ENCODE measurements around the gene MEP1A.
"Not testable (repeated sequence)": the region's sequence is repeated elsewhere in the genome, so short reads cannot be mapped to it uniquely, and the experiment has no call there.

MEP1A gene, protein sequence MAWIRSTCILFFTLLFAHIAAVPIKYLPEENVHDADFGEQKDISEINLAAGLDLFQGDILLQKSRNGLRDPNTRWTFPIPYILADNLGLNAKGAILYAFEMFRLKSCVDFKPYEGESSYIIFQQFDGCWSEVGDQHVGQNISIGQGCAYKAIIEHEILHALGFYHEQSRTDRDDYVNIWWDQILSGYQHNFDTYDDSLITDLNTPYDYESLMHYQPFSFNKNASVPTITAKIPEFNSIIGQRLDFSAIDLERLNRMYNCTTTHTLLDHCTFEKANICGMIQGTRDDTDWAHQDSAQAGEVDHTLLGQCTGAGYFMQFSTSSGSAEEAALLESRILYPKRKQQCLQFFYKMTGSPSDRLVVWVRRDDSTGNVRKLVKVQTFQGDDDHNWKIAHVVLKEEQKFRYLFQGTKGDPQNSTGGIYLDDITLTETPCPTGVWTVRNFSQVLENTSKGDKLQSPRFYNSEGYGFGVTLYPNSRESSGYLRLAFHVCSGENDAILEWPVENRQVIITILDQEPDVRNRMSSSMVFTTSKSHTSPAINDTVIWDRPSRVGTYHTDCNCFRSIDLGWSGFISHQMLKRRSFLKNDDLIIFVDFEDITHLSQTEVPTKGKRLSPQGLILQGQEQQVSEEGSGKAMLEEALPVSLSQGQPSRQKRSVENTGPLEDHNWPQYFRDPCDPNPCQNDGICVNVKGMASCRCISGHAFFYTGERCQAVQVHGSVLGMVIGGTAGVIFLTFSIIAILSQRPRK

DNA sequence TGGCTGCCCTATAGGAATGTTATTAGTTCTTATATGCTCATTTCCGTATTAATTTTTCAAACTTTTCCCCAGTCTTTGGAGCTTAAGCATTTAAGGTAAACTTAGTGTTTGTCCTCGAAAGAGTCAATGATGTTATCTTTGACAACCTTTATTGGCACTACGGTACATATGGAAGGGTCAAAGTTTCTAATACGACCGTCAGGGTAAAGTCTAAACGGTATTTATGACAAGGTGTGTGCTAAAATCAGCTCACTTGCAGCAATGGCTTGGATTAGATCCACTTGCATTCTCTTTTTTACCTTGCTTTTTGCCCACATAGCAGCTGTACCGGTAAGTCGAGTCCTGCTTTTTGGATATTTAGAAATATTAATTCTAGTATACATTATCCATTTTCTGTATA lies at the start of gene MEP1A:
TSS of gene MEP1A (plus strand) at position 252 of the 400 bp plus-strand sequence. CDS start at position 262, 10 bp downstream.
- peak; percentile 43 for FAIRE-seq

DNA sequence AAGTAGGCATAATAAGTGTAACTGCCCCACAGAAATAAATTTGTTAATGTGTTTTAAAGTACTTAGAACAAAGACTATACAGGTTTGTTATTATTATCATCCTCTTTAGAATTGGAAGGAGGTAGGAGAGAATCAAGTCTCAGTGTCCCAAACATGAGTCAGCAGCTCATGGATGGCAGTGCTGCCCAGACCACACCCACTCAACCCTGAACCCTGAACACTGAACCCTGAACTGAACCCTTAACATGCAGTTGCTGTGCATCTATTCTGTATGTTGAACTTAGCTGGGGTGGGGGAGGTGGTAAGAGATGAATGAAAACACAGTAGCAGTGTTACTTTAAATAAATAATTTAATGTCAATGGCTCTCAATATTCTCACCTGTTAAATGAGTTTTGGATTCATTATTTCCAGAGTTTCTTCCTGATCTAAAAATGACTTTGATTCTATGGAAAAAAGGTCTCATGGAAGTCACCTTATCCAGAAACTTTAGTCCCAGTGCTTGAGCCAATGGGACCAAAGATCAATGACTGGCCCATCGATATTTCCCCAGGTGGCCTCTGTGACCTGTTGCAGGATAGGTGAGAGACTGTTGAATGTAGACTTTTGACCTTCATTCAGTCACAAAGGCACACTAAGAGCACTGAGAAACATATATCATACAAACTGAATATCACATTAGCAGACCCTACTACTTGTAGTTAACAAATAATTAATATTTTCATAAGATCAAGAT lies 49.6 kb upstream of the MEP1A start:
- FAIRE-seq, result no peak

DNA sequence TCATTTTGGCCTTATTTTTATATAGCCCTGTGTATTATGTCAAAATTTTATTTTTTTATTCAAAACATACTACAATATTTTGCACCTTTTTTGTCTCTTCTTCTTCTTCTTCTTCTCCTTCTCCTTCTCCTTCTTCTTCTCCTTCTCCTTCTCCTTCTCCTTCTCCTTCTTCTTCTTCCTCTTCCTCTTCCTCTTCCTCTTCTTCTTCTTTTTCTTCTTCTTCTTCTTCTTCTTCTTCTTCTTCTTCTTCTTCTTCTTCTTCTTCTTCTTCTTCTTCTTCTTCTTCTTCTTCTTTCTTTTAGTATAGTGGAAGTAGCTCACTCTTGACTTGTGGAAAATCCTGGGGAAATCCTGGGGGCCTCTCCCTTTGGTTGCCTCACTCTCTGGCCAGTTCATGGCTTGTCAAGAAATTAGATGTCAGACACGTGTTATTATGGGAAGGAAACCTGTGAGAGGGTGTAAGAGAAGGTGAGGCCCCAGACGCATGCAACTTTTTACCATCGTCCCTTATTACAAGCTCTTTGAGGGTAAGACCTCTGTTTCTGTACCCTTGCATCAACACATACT lies 48.9 kb upstream of the MEP1A start:
- FAIRE-seq, result not testable (repeated sequence)

DNA sequence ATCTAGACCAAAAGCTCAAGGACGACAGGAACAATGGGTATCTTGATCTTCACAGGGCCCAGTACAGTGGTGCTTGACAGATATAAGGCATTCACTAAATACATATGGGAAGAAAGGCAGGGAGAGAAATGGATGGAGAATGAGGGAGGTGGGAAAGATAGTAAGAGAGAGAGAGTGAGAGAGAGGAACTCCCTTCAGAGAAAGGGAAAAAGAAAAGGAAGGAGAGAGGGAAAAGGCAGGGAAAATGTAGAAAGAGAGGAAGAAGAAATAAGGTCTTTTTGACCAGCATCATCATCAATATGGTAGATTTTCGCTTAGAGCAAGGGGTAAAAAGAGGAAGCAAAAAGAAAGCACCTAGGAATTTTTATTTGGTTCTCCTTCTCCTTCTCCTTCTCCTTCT lies 47.2 kb upstream of the MEP1A start:
- FAIRE-seq, result no peak

DNA sequence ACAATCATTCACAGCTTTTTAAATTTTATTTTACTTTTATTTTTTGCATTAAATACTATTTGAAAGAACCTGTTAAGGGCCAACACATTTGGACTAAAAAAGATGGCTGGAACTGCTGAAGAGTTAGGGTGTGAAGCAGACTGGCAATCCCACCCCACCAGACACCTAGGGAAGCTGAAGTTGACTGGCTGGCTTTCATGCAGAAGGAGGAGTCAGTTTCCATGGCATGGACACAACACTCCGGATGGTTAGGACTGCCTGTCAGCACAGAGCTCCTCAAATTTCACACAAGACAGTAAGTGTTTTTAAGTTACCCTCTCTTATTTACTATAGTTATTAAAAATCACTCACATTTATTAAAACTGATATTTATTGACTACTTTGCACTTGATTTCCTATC lies 46.5 kb upstream of the MEP1A start, which contains the start of gene ANKRD66:
TSS of gene ANKRD66 (plus strand) at position 238 of the 400 bp plus-strand sequence. CDS start 5,016 bp downstream, outside the sequence.
- FAIRE-seq, result no peak

DNA sequence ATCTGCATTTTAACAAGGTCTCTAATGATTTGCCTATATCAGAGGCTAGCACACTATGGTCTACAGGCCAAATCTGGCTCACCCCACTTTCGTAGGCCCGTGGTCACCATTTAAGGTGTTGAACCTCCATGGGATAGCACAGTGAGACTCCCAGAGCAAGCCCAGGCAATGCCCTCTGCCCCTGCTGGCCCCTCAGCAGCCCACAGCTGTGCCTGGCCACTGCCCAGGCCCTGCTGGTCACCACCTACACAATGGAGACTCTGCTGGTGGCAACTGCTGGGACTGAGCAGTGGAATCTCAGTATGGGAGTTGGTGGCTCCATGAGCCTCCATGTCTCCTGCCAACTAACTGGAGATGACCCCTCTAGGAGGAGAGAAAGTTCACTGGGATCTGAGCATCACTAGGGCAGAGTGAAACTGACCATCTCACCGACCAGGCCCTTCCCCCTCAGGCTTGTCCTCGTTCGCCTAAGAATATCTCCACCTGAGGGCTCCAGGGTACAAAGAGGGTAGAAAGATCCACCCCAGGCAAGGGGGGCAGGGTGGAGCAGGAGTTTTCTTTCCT lies 44.2 kb upstream of the MEP1A start:
- FAIRE-seq, result no peak

DNA sequence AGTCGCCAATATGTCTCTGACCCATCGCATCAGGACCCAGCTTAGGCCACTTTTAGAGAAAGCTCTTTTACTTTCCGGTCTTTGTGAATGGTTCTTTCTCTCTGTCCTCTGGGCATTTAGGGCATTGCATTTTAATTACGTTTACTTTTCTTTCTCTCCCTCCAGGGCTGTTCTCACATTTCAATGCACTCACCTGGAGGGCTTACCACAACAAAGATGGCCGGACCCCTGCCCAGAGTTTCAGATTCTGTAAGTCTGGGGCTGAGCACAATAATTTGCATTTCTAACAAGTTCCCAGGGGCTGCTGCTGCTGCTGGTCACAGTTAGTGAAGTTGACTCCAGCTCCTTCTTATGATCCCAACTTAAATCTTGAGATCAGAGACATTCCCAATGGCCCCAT lies 43.5 kb upstream of the MEP1A start:
- no peak for FAIRE-seq

DNA sequence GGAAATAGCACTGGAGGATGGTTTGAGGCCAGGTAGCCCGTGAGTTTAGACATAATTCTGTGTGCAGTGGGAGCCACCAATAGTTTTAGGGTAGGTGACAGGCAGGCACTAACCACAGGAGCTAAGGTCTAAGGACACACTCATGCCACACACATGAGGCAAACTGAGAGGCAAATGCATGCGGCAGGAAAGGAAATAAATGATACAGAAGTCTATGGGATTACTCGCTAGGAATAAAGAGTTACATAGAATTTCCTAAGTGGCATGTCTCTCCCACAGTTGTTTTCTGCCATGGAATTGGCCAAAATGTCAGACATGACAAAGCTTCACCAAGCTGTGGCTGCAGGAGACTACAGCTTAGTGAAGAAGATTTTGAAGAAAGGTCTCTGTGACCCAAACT lies 41.5 kb upstream of the MEP1A start:
- no peak for FAIRE-seq

DNA sequence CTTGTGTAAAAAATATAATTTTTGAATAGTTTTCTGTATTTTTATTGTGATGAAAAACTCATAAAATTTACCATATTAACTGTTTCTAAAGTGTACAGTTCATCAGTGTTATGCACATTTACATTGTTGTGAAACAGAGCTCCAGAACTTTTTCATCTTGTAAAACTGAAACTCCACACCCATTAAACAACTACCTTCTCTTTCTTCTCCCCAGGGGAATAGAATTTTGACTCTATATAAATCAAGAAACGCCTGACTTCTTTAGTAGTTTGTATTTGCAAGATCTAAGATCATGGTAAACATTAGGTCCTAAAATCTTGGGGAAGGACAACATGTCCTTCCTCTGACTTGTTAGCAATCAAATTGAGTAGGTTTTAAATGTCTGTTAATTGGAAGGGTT lies 37.3 kb upstream of the MEP1A start:
- FAIRE-seq, result no peak

DNA sequence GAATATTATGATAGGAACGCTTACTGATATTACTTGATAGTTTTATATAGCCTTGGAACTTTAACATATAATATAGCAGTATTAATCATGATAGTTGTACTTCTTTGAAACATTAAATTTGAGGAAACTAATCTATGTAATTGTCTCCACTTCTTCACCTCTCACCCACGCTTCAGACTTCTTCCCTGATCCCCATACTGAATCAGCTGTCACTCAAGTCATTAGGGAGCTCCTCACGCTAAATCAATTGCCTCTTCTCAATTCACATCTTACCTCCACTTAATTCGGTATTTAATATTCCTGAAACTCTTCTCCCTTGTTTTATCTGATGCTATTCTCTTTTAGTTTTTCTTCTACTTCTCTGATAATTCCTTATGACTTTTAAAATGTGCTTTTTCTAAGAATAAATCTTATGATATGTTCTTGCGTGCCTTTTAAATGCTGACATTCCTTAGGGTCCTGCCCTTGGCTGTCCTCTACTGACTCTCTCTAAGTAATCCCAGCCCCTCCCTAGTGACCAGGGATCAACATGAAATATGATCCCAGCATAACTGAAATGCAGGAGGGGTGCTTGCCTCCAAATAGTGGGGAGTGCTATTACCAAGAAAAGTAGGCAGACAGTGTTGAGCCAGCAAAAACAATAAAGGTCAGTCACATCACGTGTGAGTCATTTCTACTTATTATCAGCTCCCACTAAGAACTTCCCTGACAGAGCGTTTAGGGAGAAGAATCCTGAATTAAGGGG lies 36.5 kb upstream of the MEP1A start:
- no peak for FAIRE-seq

DNA sequence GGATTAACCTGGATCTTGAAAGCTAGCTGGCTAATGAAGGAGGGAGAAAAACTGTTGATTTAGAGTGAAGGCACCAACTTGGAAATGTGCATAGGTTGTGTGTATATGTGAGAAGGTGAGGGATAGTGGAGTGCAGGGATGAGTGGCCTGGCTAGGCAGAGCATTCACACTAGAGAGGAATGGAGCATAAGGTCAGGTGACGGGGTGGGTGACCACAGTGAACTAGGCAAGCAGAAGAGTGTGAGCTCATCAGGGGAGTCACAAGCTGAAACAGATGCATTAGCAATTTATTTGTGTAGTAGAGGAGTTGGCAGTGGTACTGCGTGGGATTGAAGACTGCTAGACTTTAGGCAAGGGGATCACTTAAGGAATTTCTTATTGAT lies 36.0 kb upstream of the MEP1A start:
- no peak for FAIRE-seq

DNA sequence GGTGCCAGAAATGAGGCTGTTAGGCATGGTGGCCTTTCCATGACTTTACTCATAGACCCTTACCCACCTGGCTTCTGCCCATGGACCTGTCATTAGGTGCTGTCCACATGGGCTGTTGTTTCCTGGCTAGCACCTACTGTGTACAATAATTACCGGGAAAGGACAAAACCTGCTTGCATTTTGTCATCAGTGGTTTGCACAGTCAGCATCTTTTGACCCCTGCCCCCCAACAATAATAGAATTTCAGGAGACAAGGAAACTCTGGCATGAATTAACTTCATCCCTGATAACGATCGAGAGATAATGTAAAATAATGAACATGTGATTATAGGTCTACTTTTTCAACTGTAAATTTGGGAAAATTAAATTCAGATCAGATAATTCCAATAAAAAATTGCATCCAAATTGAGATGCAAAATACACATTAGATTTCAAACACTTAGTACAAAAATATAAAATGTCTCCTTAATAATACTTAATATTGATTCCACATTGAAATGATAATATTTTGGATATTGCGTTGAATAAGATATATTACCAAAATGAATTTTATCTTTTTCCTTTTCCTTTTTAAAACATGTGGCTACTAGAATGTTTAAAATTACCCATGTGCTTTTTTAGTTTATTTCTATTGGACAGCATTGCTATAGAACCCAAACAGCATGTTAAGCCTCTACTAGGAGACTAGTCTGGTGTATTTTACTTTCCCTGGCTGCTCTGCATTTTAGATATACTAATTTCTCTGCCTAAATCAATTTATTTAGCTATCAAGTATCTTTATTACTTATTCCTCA lies 34.0 kb upstream of the MEP1A start:
- no peak for FAIRE-seq

DNA sequence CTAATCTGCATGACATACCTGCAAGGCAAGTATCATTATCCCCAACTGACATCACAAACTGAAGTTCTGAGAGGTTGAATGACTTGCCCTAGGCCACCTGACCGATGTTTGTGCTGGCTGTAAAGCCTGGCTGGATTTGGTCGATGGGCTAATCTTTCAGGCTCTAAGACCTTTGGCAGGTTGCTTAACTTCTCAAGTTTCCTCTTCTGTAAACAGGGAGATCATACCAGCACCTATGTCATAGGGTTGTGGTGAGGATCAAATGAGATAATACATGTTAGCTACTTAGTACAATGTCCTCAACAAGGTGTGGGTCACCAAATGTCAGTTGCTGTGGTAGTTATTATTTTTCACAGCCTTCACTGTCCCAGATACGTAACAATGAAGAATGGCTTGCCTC lies 32.3 kb upstream of the MEP1A start:
- FAIRE-seq, result no peak

DNA sequence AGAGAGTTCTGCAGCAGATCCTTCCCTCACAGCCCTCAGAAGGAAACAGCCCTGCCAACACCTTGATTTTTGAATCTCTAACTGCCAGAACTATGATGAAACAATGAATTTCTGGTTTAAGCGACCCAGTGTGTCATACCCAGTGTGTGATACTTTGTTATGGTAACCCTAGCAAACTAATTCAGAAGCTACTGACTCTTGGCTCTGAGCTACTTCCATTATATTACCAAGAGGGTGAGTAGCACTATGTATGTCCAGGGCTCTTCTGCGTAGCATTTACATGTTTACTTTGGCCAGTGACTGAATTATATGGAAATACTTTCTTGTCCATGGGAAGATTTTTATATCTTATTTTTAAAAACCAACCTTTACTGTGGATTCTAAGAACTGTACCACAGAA lies 29.7 kb upstream of the MEP1A start:
- no peak for FAIRE-seq

DNA sequence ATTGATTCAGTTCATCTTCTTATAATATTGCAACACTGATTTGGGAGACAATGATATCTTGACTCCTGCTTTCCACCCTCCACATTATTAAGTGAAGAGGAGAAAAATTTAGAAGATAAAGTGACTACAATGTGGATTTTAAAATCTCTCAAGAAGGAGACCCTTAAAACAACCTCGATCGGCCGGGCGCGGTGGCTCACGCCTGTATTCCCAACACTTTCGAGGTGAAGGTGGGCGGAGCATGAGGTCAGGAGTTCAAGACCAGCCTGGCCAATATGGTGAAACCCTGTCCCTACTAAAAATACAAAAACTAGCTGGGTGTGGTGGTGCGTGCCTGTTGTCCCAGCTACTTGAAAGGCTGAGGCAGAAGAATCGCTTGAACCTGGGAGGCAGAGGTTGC lies 28.9 kb upstream of the MEP1A start:
- FAIRE-seq, result not testable (repeated sequence)

DNA sequence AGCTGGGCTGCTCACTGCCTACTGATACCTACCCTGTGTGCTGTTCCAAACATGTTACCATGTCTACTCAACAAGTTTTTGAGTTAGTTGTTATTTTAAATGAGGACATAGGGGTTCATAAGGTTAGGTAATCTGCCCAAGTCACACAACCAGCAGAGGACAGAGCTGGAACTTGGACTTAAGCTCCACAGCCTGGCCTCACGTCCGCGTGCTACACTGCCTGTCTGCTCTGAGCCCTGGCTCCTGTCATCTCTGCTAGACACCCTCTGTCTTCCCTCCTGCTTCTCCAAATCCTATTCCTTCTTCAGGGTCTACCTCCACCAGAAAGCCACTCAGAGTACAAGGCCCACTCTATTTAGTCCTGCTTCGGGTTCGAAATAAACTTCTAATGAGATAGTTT lies 28.2 kb upstream of the MEP1A start:
- FAIRE-seq, result no peak

DNA sequence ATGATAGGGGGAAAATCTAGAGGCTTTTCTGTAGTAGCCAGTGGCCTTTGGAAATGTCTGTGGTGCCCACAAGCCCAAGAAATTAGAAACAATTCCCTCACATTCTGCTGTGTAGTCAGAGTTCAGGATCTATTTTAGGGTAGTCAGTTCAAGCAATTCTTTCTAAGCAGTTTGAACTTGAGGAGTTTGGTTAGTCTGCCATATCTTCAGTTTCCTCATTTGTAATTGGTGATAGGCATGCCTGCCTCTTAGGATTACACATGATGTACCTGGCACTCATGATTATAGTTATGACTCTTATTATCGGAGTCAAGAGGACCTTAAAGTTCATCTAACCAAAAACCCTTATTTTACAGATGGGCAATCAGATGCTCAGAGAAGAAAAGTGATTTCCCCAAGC lies 21.2 kb upstream of the MEP1A start:
- FAIRE-seq, result no peak

DNA sequence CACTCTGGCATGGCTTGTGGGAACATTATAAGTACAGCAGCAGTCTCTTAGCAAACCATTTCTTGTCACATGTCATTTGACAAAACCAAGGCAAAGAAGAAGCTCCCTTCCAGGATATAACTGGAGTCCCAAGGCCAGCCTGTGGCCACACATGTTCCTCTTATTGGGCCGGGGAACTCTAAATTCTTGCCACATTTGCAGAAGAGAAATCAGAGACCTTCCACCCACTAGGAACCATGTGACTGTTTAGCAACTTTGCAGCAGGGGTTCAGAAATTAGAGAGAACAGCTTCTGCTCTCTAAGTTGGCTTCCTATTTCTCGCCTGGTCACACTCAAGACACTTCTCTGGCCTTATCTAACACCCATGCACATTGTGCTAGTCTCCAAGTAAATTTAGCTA lies 20.4 kb upstream of the MEP1A start:
- FAIRE-seq, result no peak

DNA sequence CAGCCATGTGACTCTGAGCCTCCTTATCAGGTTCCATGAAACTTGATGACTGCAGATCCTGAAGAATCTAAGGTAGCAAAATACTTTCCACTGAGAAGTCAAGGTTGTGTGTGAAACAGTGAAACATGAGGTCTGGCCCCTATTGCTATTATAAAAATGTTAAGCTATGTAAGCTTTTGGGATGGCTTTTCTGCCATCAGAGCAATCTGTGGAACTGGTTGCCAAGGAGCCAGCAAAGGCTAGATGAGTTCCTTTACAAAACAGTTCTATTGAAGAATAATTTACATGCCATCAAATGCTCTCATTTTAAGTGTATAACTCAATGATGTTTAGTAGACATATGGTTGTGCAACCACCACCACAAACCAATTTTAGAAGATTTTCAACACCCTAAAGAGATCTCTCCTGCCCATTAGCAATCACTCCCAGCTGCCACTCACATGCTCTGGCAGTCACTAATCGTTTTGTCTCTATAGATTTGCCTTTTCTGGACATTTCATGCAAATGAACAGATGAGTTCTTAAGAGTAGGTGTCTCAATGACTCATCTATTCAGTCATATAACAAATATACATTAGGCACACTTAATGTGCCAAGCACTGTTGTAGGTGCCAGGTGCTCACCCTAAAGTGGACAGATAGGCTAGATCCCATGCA lies 19.9 kb upstream of the MEP1A start:
- FAIRE-seq, result no peak

DNA sequence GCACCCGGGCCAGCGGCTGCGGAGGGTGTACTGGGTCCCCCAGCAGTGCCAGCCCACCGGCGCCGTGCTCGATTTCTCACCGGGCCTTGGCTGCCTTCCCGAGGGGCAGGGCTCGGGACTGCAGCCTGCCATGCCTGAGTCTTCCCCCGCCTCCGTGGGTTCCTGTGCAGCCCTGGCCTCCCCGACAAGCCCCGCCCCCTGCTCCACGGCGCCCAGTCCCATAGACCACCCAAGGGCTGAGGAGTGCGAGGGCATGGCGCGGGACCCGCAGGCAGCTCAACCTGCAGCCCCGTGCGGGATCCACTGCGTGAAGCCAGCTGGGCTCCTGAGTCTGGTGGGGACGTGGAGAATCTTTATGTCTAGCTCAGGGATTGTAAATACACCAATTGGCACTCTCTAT lies 18.5 kb upstream of the MEP1A start:
- FAIRE-seq, result not testable (repeated sequence)
